HG03520 (cell line): Measurements from ENCODE around the gene GPR137B.
"Not testable (repeated sequence)": the region's sequence is repeated elsewhere in the genome, so short reads cannot be mapped to it uniquely, and the experiment has no call there.

Source experiments
- ATAC-seq: cut with Tn5 transposase; IDR thresholded peaks from one replicate; pipeline ENCODE4 v1.9.1; 2021; ENCODE audit warnings: mild to moderate bottlenecking, moderate library complexity; ENCODE audit not compliant: unreplicated experiment

The GPR137B gene

GRCh38 chr1:236159704-236160539 is 17.6 kb downstream of the GPR137B start:
- peak; percentile 38 for ATAC-seq

GRCh38 chr1:236160540-236161127 is 18.3 kb downstream of the GPR137B start:
- ATAC-seq, result no peak

GRCh38 chr1:236161230-236161629 is 18.9 kb downstream of the GPR137B start:
- no peak for ATAC-seq

- not testable (repeated sequence) for ATAC-seq
Measured at GRCh38 chr1:236161755-236162154, 19.4 kb downstream of the GPR137B start.

GRCh38 chr1:236163463-236164153 is 21.3 kb downstream of the GPR137B start:
- ATAC-seq, result no peak

GRCh38 chr1:236164273-236164672 is 21.9 kb downstream of the GPR137B start:
- no peak for ATAC-seq

GRCh38 chr1:236165238-236165981 is 23.1 kb downstream of the GPR137B start:
- no peak for ATAC-seq

GRCh38 chr1:236166041-236166440 is 23.7 kb downstream of the GPR137B start:
- no peak for ATAC-seq

- no peak for ATAC-seq
Measured at GRCh38 chr1:236167154-236167553, 24.8 kb downstream of the GPR137B start.

- ATAC-seq, result no peak
Measured at GRCh38 chr1:236167578-236167977, 25.2 kb downstream of the GPR137B start.

- peak; percentile 54 for ATAC-seq
Measured at GRCh38 chr1:236168716-236169429, 26.5 kb downstream of the GPR137B start.

- ATAC-seq, result no peak
Measured at GRCh38 chr1:236172041-236172579, 29.8 kb downstream of the GPR137B start.

- ATAC-seq, result no peak
Measured at GRCh38 chr1:236173174-236173767, 30.9 kb downstream of the GPR137B start.

- no peak for ATAC-seq
Measured at GRCh38 chr1:236175642-236176336, 33.5 kb downstream of the GPR137B start.

GRCh38 chr1:236176337-236177336 is 34.3 kb downstream of the GPR137B start:
- ATAC-seq, result no peak

GRCh38 chr1:236179634-236180033 is 37.3 kb downstream of the GPR137B start:
- no peak for ATAC-seq

- no peak for ATAC-seq
Measured at GRCh38 chr1:236181059-236181458, 38.7 kb downstream of the GPR137B start.

- ATAC-seq, result no peak
Measured at GRCh38 chr1:236185687-236186086, 43.3 kb downstream of the GPR137B start.
